Measurements from ENCODE around the gene SRM. TPM values are rescaled to one million over a fixed set of nuclear protein-coding genes. Genes with fewer than 3 reads are reported as not detected.
A peak's percentile ranks its signal among the peaks of the same experiment; 100 is the strongest.

SRM gene
- total and polyA plus RNA-seq, 3 donors from 2014 or later: 57.8 to 78.4 (median 61.4) TPM

DNA sequence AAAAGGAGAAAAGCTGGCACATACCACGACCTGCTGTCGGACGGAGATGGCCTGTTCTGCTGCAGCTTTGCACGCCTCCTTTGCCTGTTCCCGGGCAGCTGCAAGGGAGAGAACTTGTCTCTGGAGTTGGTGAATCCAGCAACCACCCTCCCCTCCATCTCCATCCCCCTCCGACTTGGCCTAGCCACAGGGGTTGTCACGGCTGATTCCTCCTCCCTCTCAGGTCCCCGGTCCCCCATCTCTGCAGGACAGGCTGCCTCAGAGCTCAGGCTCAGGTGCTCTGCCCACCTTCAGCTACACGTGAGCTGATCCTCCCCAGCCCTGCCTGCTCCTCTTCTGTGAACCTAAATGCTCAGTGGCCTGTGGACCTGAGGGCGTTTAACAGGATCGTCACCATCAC lies 11.1 kb upstream of the SRM start:
- Histone ChIP-seq H3K9me3 (no peaks in the 10 kb centered on the region), H3K27ac (no peak overlapping the region), H3K4me3 (no peak overlapping the region), H3K36me3 (ENCODE audit: low read depth, missing control alignments) (no peaks in the 10 kb centered on the region), H3K4me1 (no peaks in the 10 kb centered on the region), H3K27me3 (no peaks in the 10 kb centered on the region)
- peak; percentile 11 for DNase-seq
- intact Hi-C loops (cut with DNase I; ENCODE audit: low total_unique reads): no loop called here
- TF ChIP-seq CTCF (IDR thresholded peaks at IDR 0.05): no peak
- no peak for TF ChIP-seq POLR2A (IDR thresholded peaks at IDR 0.05)
- 86 to 89% methylated on average over 11 of the region's 11 CpGs for WGBS, 2 donors

- Histone ChIP-seq H3K36me3 (ENCODE audit: low read depth, missing control alignments) (no peaks in the 10 kb centered on the region), H3K4me1 (no peaks in the 10 kb centered on the region), H3K9me3 (no peaks in the 10 kb centered on the region), H3K4me3 (no peak overlapping the region), H3K27me3 (no peaks in the 10 kb centered on the region), H3K27ac (no peak overlapping the region)
- no peak for TF ChIP-seq POLR2A (IDR thresholded peaks at IDR 0.05)
- no peak for TF ChIP-seq CTCF (IDR thresholded peaks at IDR 0.05)
- 89 to 97% methylated on average over 11 to 17 of the region's 17 CpGs for WGBS, 2 donors
- peak; percentile 12 for DNase-seq
- intact Hi-C loops (cut with DNase I; ENCODE audit: low total_unique reads): no loop called here
Observed at GRCh38 chr1:11068600-11069473, 9.0 kb upstream of the SRM start.

GRCh38 chr1:11067716-11068599 lies 8.1 kb upstream of the SRM start:
- H3K4me3 ChIP-seq: no peak overlapping the region
- intact Hi-C loops (cut with DNase I; ENCODE audit: low total_unique reads): no loop called here
- H3K27ac ChIP-seq: no peak overlapping the region
- 83 to 91% methylated on average over 18 of the region's 18 CpGs for WGBS, 2 donors
- peak; percentile 10 for DNase-seq
- H3K4me1 ChIP-seq: no peaks in the 10 kb centered on the region
- H3K9me3 ChIP-seq: no peaks in the 10 kb centered on the region
- H3K27me3 ChIP-seq: no peaks in the 10 kb centered on the region
- TF ChIP-seq CTCF (IDR thresholded peaks at IDR 0.05): no peak
- TF ChIP-seq POLR2A (IDR thresholded peaks at IDR 0.05): no peak
- no peaks in the 10 kb centered on the region for H3K36me3 ChIP-seq (ENCODE audit: low read depth, missing control alignments)

DNA sequence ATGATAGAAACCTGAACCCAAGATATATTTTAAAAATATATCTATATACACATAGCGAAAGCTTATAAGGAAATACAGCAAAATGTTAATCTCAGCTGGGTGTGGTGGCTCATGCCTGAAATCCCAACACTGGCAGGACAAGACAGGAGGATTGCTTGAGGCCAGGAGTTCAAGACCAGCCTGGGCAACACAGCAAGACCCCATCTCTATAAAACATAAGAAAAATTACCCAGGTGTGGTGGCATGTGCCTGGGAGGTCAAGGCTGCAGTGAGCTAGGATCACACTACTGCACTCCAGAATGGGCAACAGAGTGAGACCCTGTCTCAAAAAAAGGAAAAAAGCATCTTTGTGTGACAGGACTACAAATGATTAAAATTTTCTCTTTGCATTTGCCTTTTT lies 6.0 kb upstream of the SRM start:
- intact Hi-C loops (cut with DNase I; ENCODE audit: low total_unique reads): no loop called here
- TF ChIP-seq CTCF (IDR thresholded peaks at IDR 0.05): no peak
- TF ChIP-seq POLR2A (IDR thresholded peaks at IDR 0.05): no peak
- Histone ChIP-seq H3K4me1 (peaks cover 3% of the 10 kb centered on the region), H3K9me3 (no peaks in the 10 kb centered on the region), H3K36me3 (ENCODE audit: low read depth, missing control alignments) (no peaks in the 10 kb centered on the region), H3K4me3 (no peak overlapping the region), H3K27me3 (no peaks in the 10 kb centered on the region), H3K27ac (no peak overlapping the region)
- WGBS, 2 donors: 97 to 100% methylated on average over 1 of the region's 1 CpG
- DNase-seq: no peak

All from testis (tissue), 3 donors.